AG10803 (cell line): ENCODE measurements around the gene CIAO2A.
A peak's percentile ranks its signal among the peaks of the same experiment; 100 is the strongest.
"Not testable (repeated sequence)": the region's sequence is repeated elsewhere in the genome, so short reads cannot be mapped to it uniquely, and the experiment has no call there.

Source experiments
- DNase-seq: peaks from one replicate; pipeline ENCODE4 v3.0.0; 2010; ENCODE audit warnings: low read depth
- H3K4me3 ChIP-seq: 2 replicates; pipeline ENCODE4 v1.5.1; 2011; ENCODE audit warnings: mild to moderate bottlenecking, low read length, control low read depth
- CTCF ChIP-seq: conservative IDR thresholded peaks from 2 replicates; pipeline ENCODE4 v1.5.1; 2011; ENCODE audit warnings: mild to moderate bottlenecking, low read length, control low read depth, inconsistent platforms

CIAO2A gene

GRCh38 chr15:64111679-64112050 lies 18.0 kb upstream of the CIAO2A start:
- TF ChIP-seq CTCF, result no peak
- H3K4me3 ChIP-seq, result no peak overlapping the region
- DNase-seq, result no peak

GRCh38 chr15:64110950-64111678 lies 17.5 kb upstream of the CIAO2A start:
- no peak for TF ChIP-seq CTCF
- no peak for DNase-seq
- H3K4me3 ChIP-seq, result no peak overlapping the region

- DNase-seq, H3K4me3 ChIP-seq: not testable (repeated sequence)
Observed at GRCh38 chr15:64110108-64110701, 16.6 kb upstream of the CIAO2A start.

- no peak for TF ChIP-seq CTCF
- no peak for DNase-seq
- no peak overlapping the region for H3K4me3 ChIP-seq
Observed at GRCh38 chr15:64107337-64107736, 13.7 kb upstream of the CIAO2A start.

- peak; percentile 67 for DNase-seq
Observed at GRCh38 chr15:64105113-64105704, 11.6 kb upstream of the CIAO2A start.

GRCh38 chr15:64102497-64102896 lies 8.9 kb upstream of the CIAO2A start:
- DNase-seq, result no peak
- TF ChIP-seq CTCF, result no peak
- no peak overlapping the region for H3K4me3 ChIP-seq

More at GRCh38 chr15:64105113-64105704, 11.6 kb upstream of the CIAO2A start:
- no peak for TF ChIP-seq CTCF
- H3K4me3 ChIP-seq, result no peak overlapping the region

GRCh38 chr15:64100958-64101357 lies 7.3 kb upstream of the CIAO2A start:
- DNase-seq, result no peak
- no peak for TF ChIP-seq CTCF
- no peak overlapping the region for H3K4me3 ChIP-seq
